Activated B cell treated with CpG ODN at 0.5 μM for 24 hours (primary cell): ENCODE measurements around the gene ANP32A. TPM values are rescaled to one million over a fixed set of nuclear protein-coding genes. Genes with fewer than 3 reads are reported as not detected.

ENCODE experiments used
- ATAC-seq: fragments of 200-7000 bp; cut with Tn5 transposase; one replicate; pipeline ENCODE4 v1.10.0; 2021; ENCODE audit warnings: low read depth, mild to moderate bottlenecking, moderate library complexity
- CTCF ChIA-PET: fragments of 350-600 bp; sonication (Branson Sonifier 250); formaldehyde crosslinking; loops from one replicate; lab custom pipeline; 2021; ENCODE audit warnings: antibody characterized with exemption; lab: Charles Lee
- POLR2A ChIA-PET: fragments of 350-600 bp; sonication (Branson Sonifier 250); formaldehyde crosslinking; loops from one replicate; lab custom pipeline; 2021; ENCODE audit warnings: antibody characterized with exemption; lab: Charles Lee
- DNase-seq: peaks from one replicate; pipeline ENCODE4 v3.0.0; 2022
- H3K27ac Mint-ChIP-seq: one replicate; pipeline ENCODE4 v1.8.0; 2020; ENCODE audit warnings: mixed read lengths
- H3K27me3 Mint-ChIP-seq: one replicate; pipeline ENCODE4 v1.8.0; 2021; ENCODE audit warnings: mixed read lengths
- H3K36me3 Mint-ChIP-seq: one replicate; pipeline ENCODE4 v1.8.0; 2021; ENCODE audit warnings: low read depth, mixed read lengths
- H3K4me1 Mint-ChIP-seq: one replicate; pipeline ENCODE4 v1.8.0; 2021; ENCODE audit warnings: mixed read lengths
- H3K4me3 Mint-ChIP-seq: one replicate; pipeline ENCODE4 v1.8.0; 2020; ENCODE audit warnings: mild to moderate bottlenecking, mixed read lengths
- H3K9me3 Mint-ChIP-seq: one replicate; pipeline ENCODE4 v1.8.0; 2020; ENCODE audit warnings: mixed read lengths
- intact Hi-C: fragments of 100-400 bp; cut with micrococcal nuclease; formaldehyde crosslinking; loops from one replicate; pipeline ENCODE4 v1.15.1; 2024
- total RNA-seq: library from RNA; stranded (reverse); gene quantifications from 2 replicates; pipeline ENCODE4 v1.2.3, GENCODE V29; 2022
- TF ChIP-seq, protein P1 (sequence below): fragments of 200-600 bp; IDR thresholded peaks from one replicate; pipeline ENCODE4 v1.8.0; 2022; ENCODE audit warnings: antibody characterized with exemption, mild to moderate bottlenecking

ANP32A gene
- total RNA-seq, 1 donor from 2014 or later: 199 TPM

GRCh38 chr15:68830141-68830785 is 9.6 kb upstream of the ANP32A start:
- H3K27ac Mint-ChIP-seq: no peak overlapping the region
- no peak overlapping the region for H3K4me3 Mint-ChIP-seq
- no peaks in the 10 kb centered on the region for H3K9me3 Mint-ChIP-seq
- CTCF ChIA-PET: interaction anchor here (0.6 to 4.4 kb wide), 2 partner anchors 46 kb away, joined by 3 to 41 read pairs; no protein-coding TSS in a partner anchor
- peaks cover 8% of the 10 kb centered on the region for H3K27me3 Mint-ChIP-seq
- peaks cover 3% of the 10 kb centered on the region for H3K4me1 Mint-ChIP-seq
- DNase-seq (no peak), ATAC-seq (no peak)
- intact Hi-C loops: no loop called here
- POLR2A ChIA-PET: no interaction called here
- H3K36me3 Mint-ChIP-seq: no peaks in the 10 kb centered on the region
- TF ChIP-seq, protein P1, sequence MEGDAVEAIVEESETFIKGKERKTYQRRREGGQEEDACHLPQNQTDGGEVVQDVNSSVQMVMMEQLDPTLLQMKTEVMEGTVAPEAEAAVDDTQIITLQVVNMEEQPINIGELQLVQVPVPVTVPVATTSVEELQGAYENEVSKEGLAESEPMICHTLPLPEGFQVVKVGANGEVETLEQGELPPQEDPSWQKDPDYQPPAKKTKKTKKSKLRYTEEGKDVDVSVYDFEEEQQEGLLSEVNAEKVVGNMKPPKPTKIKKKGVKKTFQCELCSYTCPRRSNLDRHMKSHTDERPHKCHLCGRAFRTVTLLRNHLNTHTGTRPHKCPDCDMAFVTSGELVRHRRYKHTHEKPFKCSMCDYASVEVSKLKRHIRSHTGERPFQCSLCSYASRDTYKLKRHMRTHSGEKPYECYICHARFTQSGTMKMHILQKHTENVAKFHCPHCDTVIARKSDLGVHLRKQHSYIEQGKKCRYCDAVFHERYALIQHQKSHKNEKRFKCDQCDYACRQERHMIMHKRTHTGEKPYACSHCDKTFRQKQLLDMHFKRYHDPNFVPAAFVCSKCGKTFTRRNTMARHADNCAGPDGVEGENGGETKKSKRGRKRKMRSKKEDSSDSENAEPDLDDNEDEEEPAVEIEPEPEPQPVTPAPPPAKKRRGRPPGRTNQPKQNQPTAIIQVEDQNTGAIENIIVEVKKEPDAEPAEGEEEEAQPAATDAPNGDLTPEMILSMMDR: no peak

GRCh38 chr15:68829068-68829467 is 8.4 kb upstream of the ANP32A start:
- H3K27ac Mint-ChIP-seq: no peak overlapping the region
- intact Hi-C loops: loop anchor here (1.0 to 10.0 kb wide), 6 partner anchors 38 to 626 kb away; partner anchors contain the start of gene RPLP1

GRCh38 chr15:68823561-68823960 is 2.9 kb upstream of the ANP32A start:
- Mint-ChIP-seq H3K36me3 (peaks cover 17% of the 10 kb centered on the region), H3K4me1 (peaks cover 14% of the 10 kb centered on the region), H3K27ac (no peak overlapping the region), H3K9me3 (no peaks in the 10 kb centered on the region), H3K27me3 (no peaks in the 10 kb centered on the region), H3K4me3 (no peak overlapping the region)
- DNase-seq: no peak
- CTCF ChIA-PET: no interaction called here
- TF ChIP-seq, protein P1: no peak
- intact Hi-C loops: loop anchor here (5.0 to 10.0 kb wide), 2 partner anchors 546 to 631 kb away; partner anchors contain the start of genes FEM1B and RPLP1
- ATAC-seq: no peak
- POLR2A ChIA-PET: no interaction called here

More at GRCh38 chr15:68829068-68829467, 8.4 kb upstream of the ANP32A start:
- peak; percentile 84 for ATAC-seq
- peaks cover 3% of the 10 kb centered on the region for H3K4me1 Mint-ChIP-seq
- peaks cover 4% of the 10 kb centered on the region for H3K27me3 Mint-ChIP-seq
- no peaks in the 10 kb centered on the region for H3K36me3 Mint-ChIP-seq
- no peak for DNase-seq
- no peaks in the 10 kb centered on the region for H3K9me3 Mint-ChIP-seq
- ChIA-PET CTCF (interaction anchor here (0.7 to 4.4 kb wide), 22 partner anchors 8 to 274 kb away, joined by 3 to 41 read pairs (median 4); partner anchors contain the start of gene ANP32A), POLR2A (interaction anchor here (1.0 to 1.4 kb wide), 3 partner anchors 10 to 38 kb away, joined by 3 to 4 read pairs (median 4); no protein-coding TSS in a partner anchor)
- TF ChIP-seq, protein P1: no peak
- H3K4me3 Mint-ChIP-seq: no peak overlapping the region

GRCh38 chr15:68822818-68823217 is 2.1 kb upstream of the ANP32A start:
- no peak for DNase-seq
- Mint-ChIP-seq H3K27me3 (no peaks in the 10 kb centered on the region), H3K4me3 (no peak overlapping the region), H3K4me1 (peaks cover 14% of the 10 kb centered on the region), H3K9me3 (no peaks in the 10 kb centered on the region), H3K36me3 (peaks cover 17% of the 10 kb centered on the region), H3K27ac (no peak overlapping the region)
- intact Hi-C loops: loop anchor here (5.0 to 10.0 kb wide), 2 partner anchors 546 to 632 kb away; partner anchors contain the start of genes FEM1B and RPLP1
- CTCF ChIA-PET: interaction anchor here (1.0 kb wide), 1 partner anchor 23 kb away, joined by 3 read pairs; no protein-coding TSS in a partner anchor
- no peak for ATAC-seq
- POLR2A ChIA-PET: no interaction called here
- TF ChIP-seq, protein P1: no peak

- intact Hi-C loops: loop anchor here (2.0 to 10.0 kb wide), 3 partner anchors 87 to 633 kb away; partner anchors contain the start of genes FEM1B and RPLP1
- Mint-ChIP-seq H3K27ac (peak overlapping the region; percentile 78), H3K36me3 (peaks cover 21% of the 10 kb centered on the region), H3K27me3 (no peaks in the 10 kb centered on the region), H3K9me3 (no peaks in the 10 kb centered on the region), H3K4me3 (peak overlapping the region; percentile 97), H3K4me1 (peaks cover 19% of the 10 kb centered on the region)
- TF ChIP-seq, protein P1: no peak
- ChIA-PET CTCF (no interaction called here), POLR2A (interaction anchor here (0.7 to 6.6 kb wide), 2 partner anchors 28 to 184 kb away, joined by 3 to 167 read pairs; no protein-coding TSS in a partner anchor)
- ATAC-seq: no peak
- no peak for DNase-seq
These were observed 1.2 kb upstream of the ANP32A start for GRCh38 chr15:68821841-68822381.
